ENCODE measurements around the gene VWDE.

DNA sequence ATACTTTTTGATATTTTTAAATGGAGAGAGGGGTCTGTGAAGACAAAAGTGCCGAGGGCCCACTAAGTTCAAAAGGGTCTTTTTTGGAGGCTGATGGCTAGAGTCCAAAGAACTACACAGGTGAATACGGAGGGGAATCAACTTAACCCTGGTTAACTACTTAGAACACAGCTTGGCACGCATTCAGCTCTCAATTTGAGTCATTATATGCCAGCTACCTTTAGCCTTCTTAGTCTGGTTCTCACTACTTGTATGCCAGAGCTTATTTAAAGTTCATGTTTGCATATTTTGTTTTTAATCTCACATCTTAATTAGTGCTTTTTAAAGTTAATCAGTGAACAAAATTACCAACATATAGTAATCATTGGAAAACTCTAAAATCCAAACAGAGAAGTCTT, 80.8 kb downstream of the VWDE start:
- TF ChIP-seq, protein P1, sequence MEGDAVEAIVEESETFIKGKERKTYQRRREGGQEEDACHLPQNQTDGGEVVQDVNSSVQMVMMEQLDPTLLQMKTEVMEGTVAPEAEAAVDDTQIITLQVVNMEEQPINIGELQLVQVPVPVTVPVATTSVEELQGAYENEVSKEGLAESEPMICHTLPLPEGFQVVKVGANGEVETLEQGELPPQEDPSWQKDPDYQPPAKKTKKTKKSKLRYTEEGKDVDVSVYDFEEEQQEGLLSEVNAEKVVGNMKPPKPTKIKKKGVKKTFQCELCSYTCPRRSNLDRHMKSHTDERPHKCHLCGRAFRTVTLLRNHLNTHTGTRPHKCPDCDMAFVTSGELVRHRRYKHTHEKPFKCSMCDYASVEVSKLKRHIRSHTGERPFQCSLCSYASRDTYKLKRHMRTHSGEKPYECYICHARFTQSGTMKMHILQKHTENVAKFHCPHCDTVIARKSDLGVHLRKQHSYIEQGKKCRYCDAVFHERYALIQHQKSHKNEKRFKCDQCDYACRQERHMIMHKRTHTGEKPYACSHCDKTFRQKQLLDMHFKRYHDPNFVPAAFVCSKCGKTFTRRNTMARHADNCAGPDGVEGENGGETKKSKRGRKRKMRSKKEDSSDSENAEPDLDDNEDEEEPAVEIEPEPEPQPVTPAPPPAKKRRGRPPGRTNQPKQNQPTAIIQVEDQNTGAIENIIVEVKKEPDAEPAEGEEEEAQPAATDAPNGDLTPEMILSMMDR (IDR thresholded peaks at IDR 0.05; ENCODE audit: low read depth, low read length): no peak
- TF ChIP-seq EZH2phosphoT487 (IDR thresholded peaks at IDR 0.05; ENCODE audit: low read depth): no peak

Measured in OCI-LY3 (cell line).